Measurements from ENCODE around the gene C17orf50. TPM values are rescaled to one million over a fixed set of nuclear protein-coding genes. Genes with fewer than 3 reads are reported as not detected.

C17orf50 gene
- total and polyA plus RNA-seq, 2 of the 13 experiments (the other 11 are each of a cell fraction or from before 2014, with no cell fraction given), result not detected

DNA sequence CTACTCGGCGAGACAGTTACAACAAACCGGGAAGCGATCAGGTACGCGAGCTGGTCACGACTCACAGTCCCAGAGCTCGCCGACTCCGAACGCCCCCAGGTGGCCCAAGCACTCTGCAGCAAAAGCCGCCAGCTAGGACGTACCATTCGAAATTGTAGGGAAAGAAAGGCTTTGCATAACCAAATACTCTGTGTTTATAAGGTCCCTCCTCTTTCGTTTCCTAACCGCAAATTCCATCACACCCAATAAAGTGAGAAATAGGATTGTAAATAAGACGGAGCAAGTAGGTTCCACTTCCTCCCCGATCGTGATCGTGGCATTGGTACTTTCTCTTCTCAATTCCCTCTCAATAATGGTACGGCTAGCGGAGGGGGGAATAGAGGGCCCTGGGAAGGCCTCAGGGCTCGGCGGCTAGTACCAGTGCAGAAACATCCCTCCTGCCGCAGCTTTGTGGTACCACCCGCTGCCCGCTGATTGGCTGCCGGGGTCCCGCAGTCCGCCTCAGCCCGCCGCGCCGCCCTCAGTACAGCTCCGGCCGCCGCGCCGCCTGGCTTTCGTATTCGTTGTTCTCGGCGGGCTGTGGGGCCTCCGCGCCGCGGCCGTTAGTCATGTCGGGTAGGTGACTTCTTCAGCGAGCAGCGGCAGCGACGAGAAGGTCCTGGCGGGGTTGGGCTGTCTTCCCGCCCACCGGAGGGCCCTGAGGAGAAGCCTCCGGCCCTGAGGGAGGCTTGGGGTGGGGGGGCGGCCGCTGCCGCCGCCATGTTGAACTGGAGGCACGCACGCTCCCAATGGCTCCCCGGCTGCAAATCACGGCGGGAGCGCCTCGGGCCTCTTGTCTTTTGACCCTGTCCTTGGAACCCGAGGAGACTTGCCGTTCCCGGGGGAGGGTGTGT lies 48.5 kb downstream of the C17orf50 start, which contains the start of gene TAF15 (continued):
- TF ChIP-seq, protein P1, sequence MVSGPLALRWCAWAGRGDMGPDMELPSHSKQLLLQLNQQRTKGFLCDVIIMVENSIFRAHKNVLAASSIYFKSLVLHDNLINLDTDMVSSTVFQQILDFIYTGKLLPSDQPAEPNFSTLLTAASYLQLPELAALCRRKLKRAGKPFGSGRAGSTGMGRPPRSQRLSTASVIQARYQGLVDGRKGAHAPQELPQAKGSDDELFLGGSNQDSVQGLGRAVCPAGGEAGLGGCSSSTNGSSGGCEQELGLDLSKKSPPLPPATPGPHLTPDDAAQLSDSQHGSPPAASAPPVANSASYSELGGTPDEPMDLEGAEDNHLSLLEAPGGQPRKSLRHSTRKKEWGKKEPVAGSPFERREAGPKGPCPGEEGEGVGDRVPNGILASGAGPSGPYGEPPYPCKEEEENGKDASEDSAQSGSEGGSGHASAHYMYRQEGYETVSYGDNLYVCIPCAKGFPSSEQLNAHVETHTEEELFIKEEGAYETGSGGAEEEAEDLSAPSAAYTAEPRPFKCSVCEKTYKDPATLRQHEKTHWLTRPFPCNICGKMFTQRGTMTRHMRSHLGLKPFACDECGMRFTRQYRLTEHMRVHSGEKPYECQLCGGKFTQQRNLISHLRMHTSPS (CRISPR knock-in tag; IDR thresholded peaks at IDR 0.05; ENCODE audit: low read depth), result no peak
- TF ChIP-seq, protein P2, sequence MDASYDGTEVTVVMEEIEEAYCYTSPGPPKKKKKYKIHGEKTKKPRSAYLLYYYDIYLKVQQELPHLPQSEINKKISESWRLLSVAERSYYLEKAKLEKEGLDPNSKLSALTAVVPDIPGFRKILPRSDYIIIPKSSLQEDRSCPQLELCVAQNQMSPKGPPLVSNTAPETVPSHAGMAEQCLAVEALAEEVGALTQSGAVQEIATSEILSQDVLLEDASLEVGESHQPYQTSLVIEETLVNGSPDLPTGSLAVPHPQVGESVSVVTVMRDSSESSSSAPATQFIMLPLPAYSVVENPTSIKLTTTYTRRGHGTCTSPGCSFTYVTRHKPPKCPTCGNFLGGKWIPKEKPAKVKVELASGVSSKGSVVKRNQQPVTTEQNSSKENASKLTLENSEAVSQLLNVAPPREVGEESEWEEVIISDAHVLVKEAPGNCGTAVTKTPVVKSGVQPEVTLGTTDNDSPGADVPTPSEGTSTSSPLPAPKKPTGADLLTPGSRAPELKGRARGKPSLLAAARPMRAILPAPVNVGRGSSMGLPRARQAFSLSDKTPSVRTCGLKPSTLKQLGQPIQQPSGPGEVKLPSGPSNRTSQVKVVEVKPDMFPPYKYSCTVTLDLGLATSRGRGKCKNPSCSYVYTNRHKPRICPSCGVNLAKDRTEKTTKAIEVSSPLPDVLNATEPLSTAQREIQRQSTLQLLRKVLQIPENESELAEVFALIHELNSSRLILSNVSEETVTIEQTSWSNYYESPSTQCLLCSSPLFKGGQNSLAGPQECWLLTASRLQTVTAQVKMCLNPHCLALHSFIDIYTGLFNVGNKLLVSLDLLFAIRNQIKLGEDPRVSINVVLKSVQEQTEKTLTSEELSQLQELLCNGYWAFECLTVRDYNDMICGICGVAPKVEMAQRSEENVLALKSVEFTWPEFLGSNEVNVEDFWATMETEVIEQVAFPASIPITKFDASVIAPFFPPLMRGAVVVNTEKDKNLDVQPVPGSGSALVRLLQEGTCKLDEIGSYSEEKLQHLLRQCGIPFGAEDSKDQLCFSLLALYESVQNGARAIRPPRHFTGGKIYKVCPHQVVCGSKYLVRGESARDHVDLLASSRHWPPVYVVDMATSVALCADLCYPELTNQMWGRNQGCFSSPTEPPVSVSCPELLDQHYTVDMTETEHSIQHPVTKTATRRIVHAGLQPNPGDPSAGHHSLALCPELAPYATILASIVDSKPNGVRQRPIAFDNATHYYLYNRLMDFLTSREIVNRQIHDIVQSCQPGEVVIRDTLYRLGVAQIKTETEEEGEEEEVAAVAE (CRISPR knock-in tag; IDR thresholded peaks at IDR 0.05; ENCODE audit: borderline replicate concordance), result no peak
- no peak for TF ChIP-seq SRSF4 (IDR thresholded peaks at IDR 0.05; ENCODE audit: low read depth, low read length, poor library complexity, severe bottlenecking)
- TF ChIP-seq, protein P3, sequence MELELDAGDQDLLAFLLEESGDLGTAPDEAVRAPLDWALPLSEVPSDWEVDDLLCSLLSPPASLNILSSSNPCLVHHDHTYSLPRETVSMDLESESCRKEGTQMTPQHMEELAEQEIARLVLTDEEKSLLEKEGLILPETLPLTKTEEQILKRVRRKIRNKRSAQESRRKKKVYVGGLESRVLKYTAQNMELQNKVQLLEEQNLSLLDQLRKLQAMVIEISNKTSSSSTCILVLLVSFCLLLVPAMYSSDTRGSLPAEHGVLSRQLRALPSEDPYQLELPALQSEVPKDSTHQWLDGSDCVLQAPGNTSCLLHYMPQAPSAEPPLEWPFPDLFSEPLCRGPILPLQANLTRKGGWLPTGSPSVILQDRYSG (CRISPR knock-in tag; IDR thresholded peaks at IDR 0.05), result no peak; the same call in 1 of the 2 replicates
- peak; percentile 60; the same call in 1 of the 2 replicates for TF ChIP-seq DR1 (CRISPR knock-in tag; IDR thresholded peaks at IDR 0.05)
- peak; percentile 91 for TF ChIP-seq ERF (CRISPR knock-in tag; IDR thresholded peaks at IDR 0.05)
- no peak for TF ChIP-seq NCOA2 (CRISPR knock-in tag; IDR thresholded peaks at IDR 0.05)
- no peak for TF ChIP-seq DPF2 (CRISPR knock-in tag; IDR thresholded peaks at IDR 0.05; ENCODE audit: borderline replicate concordance, low read depth)
- peak; percentile 41; the same call in 1 of the 2 replicates for TF ChIP-seq SIN3B (IDR thresholded peaks at IDR 0.05; ENCODE audit: low read length)
- peak; percentile 82; the same call in 1 of the 2 replicates for TF ChIP-seq ZNF703 (CRISPR knock-in tag; IDR thresholded peaks at IDR 0.05; ENCODE audit: borderline replicate concordance)
- TF ChIP-seq, protein P4, sequence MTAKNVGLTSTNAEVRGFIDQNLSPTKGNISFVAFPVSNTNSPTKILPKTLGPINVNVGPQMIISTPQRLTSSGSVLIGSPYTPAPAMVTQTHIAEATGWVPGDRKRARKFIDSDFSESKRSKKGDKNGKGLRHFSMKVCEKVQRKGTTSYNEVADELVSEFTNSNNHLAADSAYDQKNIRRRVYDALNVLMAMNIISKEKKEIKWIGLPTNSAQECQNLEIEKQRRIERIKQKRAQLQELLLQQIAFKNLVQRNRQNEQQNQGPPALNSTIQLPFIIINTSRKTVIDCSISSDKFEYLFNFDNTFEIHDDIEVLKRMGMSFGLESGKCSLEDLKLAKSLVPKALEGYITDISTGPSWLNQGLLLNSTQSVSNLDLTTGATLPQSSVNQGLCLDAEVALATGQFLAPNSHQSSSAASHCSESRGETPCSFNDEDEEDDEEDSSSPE (CRISPR knock-in tag; IDR thresholded peaks at IDR 0.05), result peak; percentile 68
- no peak for TF ChIP-seq ZNF263 (CRISPR knock-in tag; IDR thresholded peaks at IDR 0.05)
- TF ChIP-seq HIVEP1 (CRISPR knock-in tag; IDR thresholded peaks at IDR 0.05), result no peak
- TF ChIP-seq, protein P5, sequence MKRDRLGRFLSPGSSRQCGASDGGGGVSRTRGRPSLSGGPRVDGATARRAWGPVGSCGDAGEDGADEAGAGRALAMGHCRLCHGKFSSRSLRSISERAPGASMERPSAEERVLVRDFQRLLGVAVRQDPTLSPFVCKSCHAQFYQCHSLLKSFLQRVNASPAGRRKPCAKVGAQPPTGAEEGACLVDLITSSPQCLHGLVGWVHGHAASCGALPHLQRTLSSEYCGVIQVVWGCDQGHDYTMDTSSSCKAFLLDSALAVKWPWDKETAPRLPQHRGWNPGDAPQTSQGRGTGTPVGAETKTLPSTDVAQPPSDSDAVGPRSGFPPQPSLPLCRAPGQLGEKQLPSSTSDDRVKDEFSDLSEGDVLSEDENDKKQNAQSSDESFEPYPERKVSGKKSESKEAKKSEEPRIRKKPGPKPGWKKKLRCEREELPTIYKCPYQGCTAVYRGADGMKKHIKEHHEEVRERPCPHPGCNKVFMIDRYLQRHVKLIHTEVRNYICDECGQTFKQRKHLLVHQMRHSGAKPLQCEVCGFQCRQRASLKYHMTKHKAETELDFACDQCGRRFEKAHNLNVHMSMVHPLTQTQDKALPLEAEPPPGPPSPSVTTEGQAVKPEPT (CRISPR knock-in tag; IDR thresholded peaks at IDR 0.05; ENCODE audit: low read depth), result no peak
- TF ChIP-seq SALL1 (CRISPR knock-in tag; IDR thresholded peaks at IDR 0.05), result peak; percentile 86
- peak; percentile 79 for TF ChIP-seq ARHGAP35 (CRISPR knock-in tag; IDR thresholded peaks at IDR 0.05; ENCODE audit: borderline replicate concordance)
